ENCODE measurements around the gene UGDH. TPM values are rescaled to one million over a fixed set of nuclear protein-coding genes. Genes with fewer than 3 reads are reported as not detected.

UGDH gene
- total and polyA plus RNA-seq, 2 of the 8 experiments (the other 6 are each of a cell fraction or from before 2014, with no cell fraction given): 32.0 to 128 TPM

DNA sequence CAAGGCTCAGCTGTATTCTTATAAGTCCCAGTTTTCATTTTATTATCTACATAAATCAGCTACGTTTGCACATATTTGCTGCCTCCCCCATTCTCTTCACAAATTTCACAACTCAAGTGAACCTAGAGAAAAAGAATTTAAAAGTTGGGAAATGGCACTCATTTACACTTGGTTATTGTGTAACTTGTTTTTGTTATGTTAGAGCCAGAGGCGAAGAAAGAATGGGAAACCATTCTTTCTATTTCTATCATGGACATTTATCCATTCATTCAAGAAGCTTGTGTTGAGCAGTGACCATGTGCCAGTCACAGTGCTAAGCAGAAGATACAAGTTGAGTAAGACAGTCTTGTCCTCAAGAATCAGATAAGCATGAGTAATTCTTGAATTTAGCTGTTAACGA is 54.8 kb downstream of the UGDH start (continued):
- TF ChIP-seq CHD7 (IDR thresholded peaks at IDR 0.05; ENCODE audit: insufficient replicate concordance, low read length) (no peak), CTBP2 (IDR thresholded peaks at IDR 0.05; ENCODE audit: borderline replicate concordance, insufficient read depth, insufficient read length, low read length) (no peak), PHF8 (conservative IDR thresholded peaks at IDR 0.05; ENCODE audit: low read depth, low read length) (no peak), RNF2 (IDR thresholded peaks at IDR 0.05; ENCODE audit: borderline replicate concordance, low read depth, low read length, missing control alignments, poor library complexity, severe bottlenecking) (no peak), RBBP5 (IDR thresholded peaks at IDR 0.05; ENCODE audit: borderline replicate concordance, low read depth, low read length) (no peak), GABPA (IDR thresholded peaks at IDR 0.05; ENCODE audit: borderline replicate concordance, insufficient read depth, low read length) (no peak), JUN (IDR thresholded peaks at IDR 0.05; ENCODE audit: low read depth, low read length) (no peak), SAP30 (IDR thresholded peaks at IDR 0.05; ENCODE audit: insufficient read depth, insufficient replicate concordance, low read length) (no peak), BCL11A (IDR thresholded peaks at IDR 0.05; ENCODE audit: low read depth in 2 of 2, low read length in 2 of 2) (no peak), POLR2A (IDR thresholded peaks at IDR 0.05; ENCODE audit: control extremely low read depth in 1 of 2, low read depth in 2 of 2, low read length in 2 of 2) (no peak), BACH1 (IDR thresholded peaks at IDR 0.05; ENCODE audit: low read length) (no peak)

Data from H1 (cell line).